Activated CD4-positive, alpha-beta memory T cell treated with anti-CD3 and anti-CD28 coated beads, Interleukin-2, amount 10 ng/mL, durations not matched to agents 7 days and 5 days (primary cell): ENCODE measurements around the gene S100A10. TPM values are rescaled to one million over a fixed set of nuclear protein-coding genes. Genes with fewer than 3 reads are reported as not detected.

Source experiments
- CTCF ChIA-PET: fragments of 350-600 bp; sonication (Branson Sonifier 250); formaldehyde crosslinking; loops from one replicate; lab custom pipeline; 2021; ENCODE audit warnings: antibody characterized with exemption, inconsistent platforms; lab: Charles Lee
- POLR2A ChIA-PET: fragments of 350-600 bp; sonication (Branson Sonifier 250); formaldehyde crosslinking; loops from one replicate; lab custom pipeline; 2021; ENCODE audit warnings: antibody characterized with exemption; lab: Charles Lee
- DNase-seq: peaks from one replicate; pipeline ENCODE4 v3.0.0-alpha.2; 2020
- H3K27ac Mint-ChIP-seq: one replicate; pipeline ENCODE4 v1.8.0; 2021; ENCODE audit warnings: mild to moderate bottlenecking, mixed read lengths
- H3K27me3 Mint-ChIP-seq: one replicate; pipeline ENCODE4 v1.8.0; 2021; ENCODE audit warnings: mixed read lengths
- H3K36me3 Mint-ChIP-seq: one replicate; pipeline ENCODE4 v1.8.0; 2021; ENCODE audit warnings: low read depth, mixed read lengths
- H3K4me1 Mint-ChIP-seq: one replicate; pipeline ENCODE4 v1.8.0; 2021; ENCODE audit warnings: mixed read lengths
- H3K4me3 Mint-ChIP-seq: one replicate; pipeline ENCODE4 v1.8.0; 2021; ENCODE audit warnings: mild to moderate bottlenecking, mixed read lengths
- H3K9me3 Mint-ChIP-seq: one replicate; pipeline ENCODE4 v1.8.0; 2021; ENCODE audit warnings: mixed read lengths
- total RNA-seq, 2 experiments: library from RNA; stranded (reverse); gene quantifications; one replicate each; pipeline ENCODE4 v1.2.3, GENCODE V29; 2021

The S100A10 gene
- total RNA-seq, 2 experiments from 2014 or later, result 631 to 641 TPM

DNA sequence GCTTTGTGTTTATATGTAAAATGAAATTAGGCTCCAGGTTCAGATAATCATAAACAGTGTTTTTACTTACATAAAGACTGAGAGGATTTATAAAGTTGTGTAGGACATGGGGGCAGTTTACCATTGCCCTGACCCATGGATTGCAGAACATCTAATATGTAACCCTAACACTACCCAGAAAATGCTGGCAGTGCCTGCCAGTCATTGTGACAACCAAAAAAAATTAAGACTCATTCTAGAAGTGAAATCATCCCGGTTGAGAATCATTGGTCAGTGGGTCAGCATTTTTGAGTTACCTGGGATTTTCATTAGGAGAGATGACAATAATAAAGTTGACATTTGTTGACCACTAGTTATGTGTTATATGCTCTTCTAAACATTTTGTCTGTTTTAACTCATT, 53.1 kb downstream of the S100A10 start:
- ChIA-PET CTCF (interaction anchor here (0.8 to 13.1 kb wide), 3 partner anchors 14 to 60 kb away, joined by 3 to 181 read pairs (median 3); no protein-coding TSS in a partner anchor), POLR2A (interaction anchor here (1.8 kb wide), 1 partner anchor 28 kb away, joined by 7 read pairs; no protein-coding TSS in a partner anchor)
- H3K36me3 Mint-ChIP-seq, result no peaks in the 10 kb centered on the region
- no peak overlapping the region for H3K27ac Mint-ChIP-seq
- no peak overlapping the region for H3K4me3 Mint-ChIP-seq
- H3K9me3 Mint-ChIP-seq, result no peaks in the 10 kb centered on the region
- no peak for DNase-seq
- no peaks in the 10 kb centered on the region for H3K27me3 Mint-ChIP-seq
- peaks cover 27% of the 10 kb centered on the region for H3K4me1 Mint-ChIP-seq

DNA sequence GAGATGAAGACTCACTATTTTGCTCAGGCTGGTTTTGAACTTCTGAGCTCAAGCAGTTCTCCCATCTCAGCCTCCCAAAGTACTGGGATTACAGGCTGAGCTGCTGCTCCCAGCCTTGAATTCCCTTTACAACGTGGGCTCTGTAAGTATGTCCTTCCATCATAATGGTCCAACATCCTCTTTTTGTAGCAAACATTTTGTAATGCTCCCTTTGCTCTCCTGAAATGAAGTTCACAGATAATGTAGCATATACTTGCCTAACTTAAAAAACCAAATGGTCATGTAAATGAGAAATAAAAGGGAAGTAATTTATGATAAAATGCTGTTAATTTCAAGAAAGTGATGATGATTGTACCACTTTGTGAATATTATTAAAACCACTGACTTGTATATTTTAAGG, 53.9 kb downstream of the S100A10 start:
- ChIA-PET CTCF (interaction anchor here (0.8 to 13.1 kb wide), 4 partner anchors 15 to 61 kb away, joined by 3 to 181 read pairs (median 6); no protein-coding TSS in a partner anchor), POLR2A (interaction anchor here (1.0 kb wide), 1 partner anchor 60 kb away, joined by 3 read pairs; no protein-coding TSS in a partner anchor)
- H3K36me3 Mint-ChIP-seq, result no peaks in the 10 kb centered on the region
- H3K27me3 Mint-ChIP-seq, result peaks cover 5% of the 10 kb centered on the region
- H3K27ac Mint-ChIP-seq, result no peak overlapping the region
- H3K9me3 Mint-ChIP-seq, result no peaks in the 10 kb centered on the region
- H3K4me3 Mint-ChIP-seq, result no peak overlapping the region
- DNase-seq, result no peak
- peaks cover 20% of the 10 kb centered on the region for H3K4me1 Mint-ChIP-seq

DNA sequence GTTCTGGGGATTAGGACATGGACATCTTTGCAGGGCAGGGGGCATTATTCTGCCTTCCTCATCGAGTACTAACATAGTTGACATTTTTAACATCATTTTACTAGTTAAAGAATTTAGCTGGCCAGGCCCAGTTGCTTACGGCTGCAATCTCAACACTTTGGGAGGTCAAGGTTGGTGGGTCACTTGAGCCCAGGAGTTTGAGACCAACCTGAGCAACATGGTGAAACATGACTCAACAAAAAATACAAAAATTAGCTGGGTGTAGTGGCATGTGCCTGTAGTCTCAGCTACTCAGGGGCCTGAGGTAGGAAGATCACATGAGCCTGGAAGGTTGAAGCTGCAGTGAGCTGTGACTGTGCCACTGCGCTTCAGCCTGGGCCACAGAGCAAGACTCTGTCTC, 54.5 kb downstream of the S100A10 start:
- no peaks in the 10 kb centered on the region for H3K9me3 Mint-ChIP-seq
- POLR2A ChIA-PET, result interaction anchor here (1.0 to 1.7 kb wide), 2 partner anchors 54 to 61 kb away, joined by 3 to 8 read pairs; partner anchors contain the start of gene S100A10

DNA sequence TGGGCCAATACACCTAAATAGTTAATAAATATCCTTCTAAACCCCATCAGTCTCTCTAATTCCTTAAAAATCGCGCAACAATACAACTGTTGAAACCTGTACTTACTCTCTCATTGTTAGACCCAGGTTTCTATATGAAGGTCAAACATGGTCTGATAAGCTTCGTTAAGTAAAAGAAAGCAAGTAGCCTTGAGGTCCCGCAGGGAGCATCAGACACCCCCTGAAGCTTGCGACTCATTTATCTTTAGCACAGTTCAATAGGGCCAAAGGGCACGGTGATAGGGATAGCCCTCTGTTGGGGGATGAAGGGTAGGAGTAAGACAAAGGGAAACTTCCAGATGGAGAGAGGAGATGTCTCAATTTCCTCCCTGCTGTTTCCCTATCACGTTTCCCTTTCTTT, 57.0 kb downstream of the S100A10 start:
- Mint-ChIP-seq H3K4me3 (no peak overlapping the region), H3K36me3 (no peaks in the 10 kb centered on the region), H3K27me3 (peaks cover 8% of the 10 kb centered on the region), H3K4me1 (peaks cover 10% of the 10 kb centered on the region), H3K9me3 (no peaks in the 10 kb centered on the region), H3K27ac (no peak overlapping the region)
- CTCF ChIA-PET, result interaction anchor here (0.9 to 13.1 kb wide), 6 partner anchors 9 to 64 kb away, joined by 3 to 181 read pairs (median 10); no protein-coding TSS in a partner anchor
- no peak for DNase-seq
- POLR2A ChIA-PET, result interaction anchor here (0.7 to 1.0 kb wide), 2 partner anchors 31 to 43 kb away, joined by 3 read pairs; no protein-coding TSS in a partner anchor

More for the DNA sequence above, 54.5 kb downstream of the S100A10 start:
- CTCF ChIA-PET, result interaction anchor here (0.9 to 13.1 kb wide), 5 partner anchors 16 to 95 kb away, joined by 3 to 181 read pairs (median 4); no protein-coding TSS in a partner anchor
- Mint-ChIP-seq H3K4me3 (no peak overlapping the region), H3K27ac (no peak overlapping the region), H3K4me1 (peaks cover 14% of the 10 kb centered on the region), H3K36me3 (no peaks in the 10 kb centered on the region), H3K27me3 (peaks cover 6% of the 10 kb centered on the region)
- no peak for DNase-seq

DNA sequence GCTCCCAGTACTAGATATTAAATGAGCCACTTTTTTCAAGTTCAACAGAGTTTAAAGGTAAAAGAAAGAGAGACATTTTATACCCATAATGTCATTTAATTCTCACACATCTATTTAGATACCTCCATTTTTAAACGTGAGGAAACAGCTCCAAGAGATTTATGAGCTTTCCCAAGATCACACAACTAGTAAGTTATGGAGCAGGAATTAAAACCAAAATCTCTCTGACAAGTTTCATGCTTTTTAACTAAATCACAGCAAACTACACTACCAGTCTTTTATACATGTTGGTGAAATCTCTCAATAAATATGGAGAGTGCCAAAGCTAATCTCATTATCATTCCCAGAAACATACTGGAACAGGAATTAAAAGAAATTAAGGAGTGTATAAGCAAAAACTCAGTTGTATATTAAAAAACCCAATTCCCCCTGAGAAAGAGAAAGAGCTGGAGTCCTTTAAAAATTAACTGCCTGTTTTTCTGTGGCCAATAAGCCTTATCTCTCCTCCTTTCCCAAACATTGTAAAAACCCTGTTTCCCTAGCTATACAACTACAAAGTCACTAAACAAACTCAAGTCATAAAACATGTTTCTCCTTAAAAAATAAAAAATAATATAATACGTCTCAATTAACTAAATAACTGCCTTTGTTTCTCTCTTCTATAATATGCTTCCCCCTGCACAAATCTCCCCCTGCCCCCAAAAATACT, 57.6 kb downstream of the S100A10 start:
- Mint-ChIP-seq H3K27ac (no peak overlapping the region), H3K4me3 (no peak overlapping the region), H3K9me3 (no peaks in the 10 kb centered on the region), H3K27me3 (peaks cover 8% of the 10 kb centered on the region), H3K36me3 (no peaks in the 10 kb centered on the region), H3K4me1 (peaks cover 4% of the 10 kb centered on the region)
- CTCF ChIA-PET, result interaction anchor here (0.7 to 13.1 kb wide), 12 partner anchors 10 to 80 kb away, joined by 3 to 181 read pairs (median 4); no protein-coding TSS in a partner anchor
- POLR2A ChIA-PET, result interaction anchor here (0.7 to 1.5 kb wide), 6 partner anchors 10 to 65 kb away, joined by 3 to 4 read pairs (median 4); partner anchors contain the start of gene S100A10
- no peak for DNase-seq

DNA sequence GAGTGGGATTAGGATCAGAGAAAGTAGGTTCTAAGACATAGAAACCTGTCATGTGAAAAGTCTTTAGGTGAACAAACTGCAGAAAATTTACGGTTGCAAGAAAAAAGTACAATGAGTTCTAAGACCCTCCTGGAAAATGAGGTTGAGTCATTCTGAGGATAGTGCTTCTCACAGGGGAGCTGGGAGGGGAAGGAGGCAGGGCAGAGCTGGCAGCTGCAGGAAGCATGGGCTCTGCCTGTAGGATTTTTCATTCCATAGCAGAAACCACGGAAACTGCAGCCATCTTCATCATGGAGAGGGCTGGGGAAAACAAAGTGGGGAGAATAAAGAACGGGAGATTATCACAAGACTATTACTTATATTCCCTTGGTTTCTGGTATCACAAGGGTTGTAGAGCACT, 58.5 kb downstream of the S100A10 start:
- H3K9me3 Mint-ChIP-seq, result no peaks in the 10 kb centered on the region
- H3K4me3 Mint-ChIP-seq, result no peak overlapping the region
- peaks cover 2% of the 10 kb centered on the region for H3K4me1 Mint-ChIP-seq
- H3K27ac Mint-ChIP-seq, result no peak overlapping the region
- DNase-seq, result no peak
- peaks cover 8% of the 10 kb centered on the region for H3K27me3 Mint-ChIP-seq
- ChIA-PET CTCF (interaction anchor here (1.2 to 13.1 kb wide), 10 partner anchors 11 to 78 kb away, joined by 3 to 181 read pairs (median 6); no protein-coding TSS in a partner anchor), POLR2A (interaction anchor here (0.9 to 1.6 kb wide), 4 partner anchors 10 to 66 kb away, joined by 4 read pairs; partner anchors contain the start of gene S100A10)
- H3K36me3 Mint-ChIP-seq, result no peaks in the 10 kb centered on the region

DNA sequence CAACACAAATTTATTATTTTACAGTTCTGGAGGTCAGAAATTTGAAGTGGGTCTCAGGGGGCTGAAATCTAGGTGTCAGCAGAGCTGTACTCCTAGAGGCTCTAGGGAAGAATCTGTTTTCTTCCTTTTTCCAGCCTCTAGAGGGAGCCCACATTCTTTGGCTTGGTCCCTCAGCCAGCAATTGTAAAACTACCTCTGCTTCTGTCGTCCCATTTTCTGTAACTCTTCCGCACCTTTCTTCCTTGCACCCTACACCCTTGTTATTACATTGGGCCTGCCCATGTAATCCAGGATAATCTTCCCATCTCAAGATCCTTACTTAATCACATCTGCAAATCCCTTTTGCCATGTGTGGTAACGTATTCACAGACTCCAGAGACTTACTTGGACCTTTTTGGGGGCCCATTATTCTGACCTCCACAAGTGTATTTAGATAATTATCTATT, 59.6 kb downstream of the S100A10 start:
- no peaks in the 10 kb centered on the region for H3K9me3 Mint-ChIP-seq
- H3K4me1 Mint-ChIP-seq, result peaks cover 2% of the 10 kb centered on the region
- peak; percentile 48 for DNase-seq
- peaks cover 8% of the 10 kb centered on the region for H3K27me3 Mint-ChIP-seq
- POLR2A ChIA-PET, result interaction anchor here (1.3 to 1.6 kb wide), 2 partner anchors 34 to 56 kb away, joined by 3 to 4 read pairs; no protein-coding TSS in a partner anchor
- H3K4me3 Mint-ChIP-seq, result no peak overlapping the region
- H3K36me3 Mint-ChIP-seq, result no peaks in the 10 kb centered on the region
- CTCF ChIA-PET, result interaction anchor here (0.7 to 13.1 kb wide), 23 partner anchors 9 to 115 kb away, joined by 3 to 181 read pairs (median 6); no protein-coding TSS in a partner anchor
- H3K27ac Mint-ChIP-seq, result no peak overlapping the region

Other genes starting within 250 kb of the S100A10 start
- gene MRPL9, start 230.4 kb downstream of the S100A10 start, total RNA-seq, result 10 to 100 TPM; 97.9 to 98.9 TPM
- 10 to 100 TPM; 27.1 to 30.9 TPM for gene TDRKH, start 203.4 kb downstream of the S100A10 start, total RNA-seq
- gene LINGO4, start 188.4 kb downstream of the S100A10 start, total RNA-seq, result 1 to 10 TPM; 1.2 to 1.3 TPM
- 10 to 100 TPM; 25.4 to 25.8 TPM for gene RORC, start 162.1 kb downstream of the S100A10 start, total RNA-seq
- 1 to 10 TPM; 3.0 to 3.7 TPM for gene C2CD4D, start 154.0 kb downstream of the S100A10 start, total RNA-seq
- not detected for gene THEM5, start 140.1 kb downstream of the S100A10 start, total RNA-seq
- gene THEM4, start 84.3 kb downstream of the S100A10 start, total RNA-seq, result 10 to 100 TPM; 26.3 to 28.6 TPM
- 100 to 1,000 TPM; 504 to 539 TPM for gene S100A11, start 43.1 kb upstream of the S100A10 start, total RNA-seq
- gene TCHHL1, start 95.2 kb upstream of the S100A10 start, total RNA-seq, result not detected
- gene TCHH, start 121.6 kb upstream of the S100A10 start, total RNA-seq, result under 1 TPM; 0.05 TPM
- gene RPTN, start 165.4 kb upstream of the S100A10 start, total RNA-seq, result not detected
- not detected for gene HRNR, start 230.3 kb upstream of the S100A10 start, total RNA-seq